Ascending aorta (tissue), 2 donors: ENCODE measurements around the gene C1QTNF4. TPM values are rescaled to one million over a fixed set of nuclear protein-coding genes. Genes with fewer than 3 reads are reported as not detected.
A peak's percentile ranks its signal among the peaks of the same experiment; 100 is the strongest.

ENCODE experiments used
- DNase-seq, 2 donors: peaks; one replicate each; pipeline ENCODE4 v3.0.0-alpha.2; 2019; ENCODE audit warnings: low spot score in 2 of 2
- H3K27ac ChIP-seq, 2 donors: fragments of 200-600 bp; sonication (generic); one replicate each; pipeline ENCODE4 v1.5.1; 2016 to 2017; ENCODE audit warnings: mild to moderate bottlenecking in 1 of 2
- H3K27me3 ChIP-seq: fragments of 200-600 bp; sonication (generic); one replicate; pipeline ENCODE4 v1.5.1; 2017
- H3K36me3 ChIP-seq, 2 donors: fragments of 200-600 bp; sonication (generic); one replicate each; pipeline ENCODE4 v1.5.1; 2016
- H3K4me1 ChIP-seq, 2 donors: fragments of 200-600 bp; sonication (generic); one replicate each; pipeline ENCODE4 v1.5.1; 2016 to 2017; ENCODE audit warnings: mild to moderate bottlenecking in 1 of 2
- H3K4me3 ChIP-seq, 2 donors: fragments of 200-600 bp; sonication (generic); one replicate each; pipeline ENCODE4 v1.5.1; 2016 to 2017; ENCODE audit warnings: mild to moderate bottlenecking in 1 of 2
- H3K9me3 ChIP-seq, 2 donors: fragments of 200-600 bp; sonication (generic); one replicate each; pipeline ENCODE4 v1.5.1; 2016
- intact Hi-C: fragments of 100-400 bp; cut with DNase I; formaldehyde crosslinking; loops from one replicate; pipeline ENCODE4 v1.15.1; 2023
- total RNA-seq: library from RNA; depleted of rRNA; stranded (reverse); fragments of >200 nt; gene quantifications from one replicate; pipeline ENCODE4 v1.1.0, GENCODE V29; 2016
- TF ChIP-seq, protein P1 (sequence below), 3 experiments: fragments of 200-600 bp in 2 of 3; fragments of 450-650 bp in 1 of 3; sonication (generic) in 2 of 3; IDR thresholded peaks; one replicate each; pipeline ENCODE4 v1.5.1; 2016 to 2019; ENCODE audit warnings: antibody characterized with exemption in 3 of 3, mild to moderate bottlenecking in 1 of 3, moderate library complexity in 1 of 3

C1QTNF4 gene
- total RNA-seq, 1 donor from 2014 or later: not detected

DNA sequence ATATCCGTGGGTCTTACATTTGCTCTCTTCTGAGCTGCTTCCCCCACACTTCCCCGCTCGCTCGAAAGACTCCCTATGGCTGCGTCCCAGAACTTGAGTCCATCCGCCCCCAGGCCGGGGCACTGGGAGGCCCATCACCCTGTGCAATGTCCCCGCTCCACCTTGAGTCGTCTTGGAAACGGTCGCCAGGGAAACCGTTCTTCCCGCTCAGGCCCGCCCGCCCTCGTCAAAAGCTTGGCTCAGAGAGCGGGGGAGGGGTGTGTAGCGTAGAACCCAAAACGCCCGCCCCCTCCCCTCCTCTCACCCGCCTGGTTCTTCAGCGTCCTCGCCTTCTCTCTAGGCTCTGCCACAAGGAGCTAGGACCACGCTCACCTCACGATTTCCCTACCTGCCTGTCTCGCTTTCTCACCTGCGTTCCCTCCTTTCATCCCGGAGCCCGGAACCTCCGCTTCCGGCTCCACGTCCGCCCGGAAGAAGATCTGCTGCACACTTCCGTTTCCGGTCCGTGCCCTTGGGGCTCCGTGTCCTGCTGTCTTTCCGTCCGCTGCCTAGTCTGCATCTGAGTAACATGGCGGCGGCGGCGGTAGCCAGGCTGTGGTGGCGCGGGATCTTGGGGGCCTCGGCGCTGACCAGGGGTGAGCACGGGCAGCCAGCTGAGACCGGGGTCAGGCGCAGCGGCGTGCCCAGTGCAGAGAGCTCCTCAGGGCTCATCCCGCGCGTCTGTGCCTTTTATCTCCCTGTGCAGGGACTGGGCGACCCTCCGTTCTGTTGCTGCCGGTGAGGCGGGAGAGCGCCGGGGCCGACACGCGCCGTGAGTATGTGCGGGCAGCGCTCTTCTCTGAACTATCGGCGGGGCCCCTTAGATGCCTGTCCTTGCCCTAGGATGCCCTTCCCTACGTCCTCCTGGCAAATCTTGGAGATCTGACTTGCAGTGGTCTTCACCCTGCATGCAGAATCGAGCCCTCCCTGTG, 15.4 kb downstream of the C1QTNF4 start, which contains the start of the genes KBTBD4 and NDUFS3:
Gene KBTBD4, minus strand, starts transcription at position 447 of the 971 bp plus-strand sequence. Its CDS starts 19 bp downstream, at position 428.
Gene NDUFS3, plus strand, starts transcription at position 551 of the 971 bp plus-strand sequence. Its CDS starts 18 bp downstream, at position 569.
- DNase-seq: peak; percentile 57 to 92
- no peaks in the 10 kb centered on the region for H3K27me3 ChIP-seq
- peaks cover 14 to 15% of the 10 kb centered on the region in 2 donors for H3K4me1 ChIP-seq
- TF ChIP-seq, protein P1, sequence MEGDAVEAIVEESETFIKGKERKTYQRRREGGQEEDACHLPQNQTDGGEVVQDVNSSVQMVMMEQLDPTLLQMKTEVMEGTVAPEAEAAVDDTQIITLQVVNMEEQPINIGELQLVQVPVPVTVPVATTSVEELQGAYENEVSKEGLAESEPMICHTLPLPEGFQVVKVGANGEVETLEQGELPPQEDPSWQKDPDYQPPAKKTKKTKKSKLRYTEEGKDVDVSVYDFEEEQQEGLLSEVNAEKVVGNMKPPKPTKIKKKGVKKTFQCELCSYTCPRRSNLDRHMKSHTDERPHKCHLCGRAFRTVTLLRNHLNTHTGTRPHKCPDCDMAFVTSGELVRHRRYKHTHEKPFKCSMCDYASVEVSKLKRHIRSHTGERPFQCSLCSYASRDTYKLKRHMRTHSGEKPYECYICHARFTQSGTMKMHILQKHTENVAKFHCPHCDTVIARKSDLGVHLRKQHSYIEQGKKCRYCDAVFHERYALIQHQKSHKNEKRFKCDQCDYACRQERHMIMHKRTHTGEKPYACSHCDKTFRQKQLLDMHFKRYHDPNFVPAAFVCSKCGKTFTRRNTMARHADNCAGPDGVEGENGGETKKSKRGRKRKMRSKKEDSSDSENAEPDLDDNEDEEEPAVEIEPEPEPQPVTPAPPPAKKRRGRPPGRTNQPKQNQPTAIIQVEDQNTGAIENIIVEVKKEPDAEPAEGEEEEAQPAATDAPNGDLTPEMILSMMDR (IDR thresholded peaks at IDR 0.05): no peak
- intact Hi-C loops: loop anchor here (2.0 to 5.0 kb wide), 4 partner anchors 26 to 188 kb away; partner anchors contain the start of genes CELF1, FNBP4, MTCH2 and SLC39A13
- peaks cover 44 to 51% of the 10 kb centered on the region in 2 donors for H3K36me3 ChIP-seq
- peak within 1 kb of the TSS; percentile 74 to 93 for H3K4me3 ChIP-seq
- no peaks in the 10 kb centered on the region for H3K9me3 ChIP-seq
- peak within 1 kb of the TSS; percentile 75 to 83 for H3K27ac ChIP-seq

DNA sequence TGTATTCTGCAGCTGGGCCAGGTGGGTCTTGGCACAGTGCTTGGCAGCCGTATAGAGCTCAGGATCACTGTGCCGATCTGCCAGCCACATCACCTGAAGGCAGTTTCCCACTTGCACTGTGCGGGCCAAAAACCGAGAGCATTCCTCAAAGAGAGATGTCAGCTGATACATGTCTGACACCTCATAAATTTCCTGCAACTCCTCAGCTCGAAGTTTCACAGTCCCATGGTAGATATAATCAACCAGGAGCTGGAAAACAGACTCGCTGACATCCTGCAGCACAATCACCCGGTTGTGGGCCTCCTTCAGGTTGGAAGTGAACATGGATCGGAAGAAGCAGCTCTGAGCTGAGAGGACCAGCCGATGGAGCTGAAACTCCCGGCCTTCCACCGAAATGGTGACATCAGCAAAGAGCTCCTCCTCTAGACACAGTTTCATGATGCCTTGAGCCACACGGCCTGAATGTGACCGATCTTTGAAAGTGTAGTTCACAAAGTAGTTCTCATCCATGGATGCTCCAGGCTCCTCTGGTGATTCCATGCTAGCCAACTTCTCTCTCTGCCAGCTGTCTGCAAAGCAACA, 16.7 kb downstream of the C1QTNF4 start:
- peaks cover 44 to 50% of the 10 kb centered on the region in 2 donors for H3K36me3 ChIP-seq
- DNase-seq: no peak
- H3K9me3 ChIP-seq: no peaks in the 10 kb centered on the region
- H3K27me3 ChIP-seq: no peaks in the 10 kb centered on the region
- peak overlapping the region in 1 of 2 donors; percentile 75 for H3K27ac ChIP-seq
- H3K4me1 ChIP-seq: peaks cover 14 to 15% of the 10 kb centered on the region in 2 donors
- intact Hi-C loops: loop anchor here (2.0 to 5.0 kb wide), 4 partner anchors 25 to 190 kb away; partner anchors contain the start of genes CELF1, FNBP4, MTCH2 and SLC39A13
- H3K4me3 ChIP-seq: peak overlapping the region; percentile 74 to 93
- TF ChIP-seq, protein P1 (IDR thresholded peaks at IDR 0.05): no peak

DNA sequence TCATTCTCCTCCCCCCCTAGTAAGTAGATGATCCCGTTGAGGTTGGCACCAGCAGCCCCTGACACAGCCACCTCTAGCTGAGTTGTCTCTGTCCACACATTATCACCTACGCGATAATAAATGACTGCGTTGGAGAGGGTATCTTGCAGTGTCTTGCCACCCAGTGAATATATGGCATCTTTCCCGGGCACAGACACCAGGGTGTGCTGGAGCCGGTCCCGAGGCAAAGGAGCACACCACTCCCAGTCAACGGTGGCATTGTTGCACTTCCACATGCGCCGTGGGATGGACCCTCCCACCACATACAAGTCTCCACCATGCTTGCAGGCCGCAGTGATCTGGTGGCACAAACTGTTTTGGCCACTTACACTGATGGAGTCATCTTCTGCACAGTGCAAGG, 20.9 kb downstream of the C1QTNF4 start:
- peaks cover 11% of the 10 kb centered on the region in 2 donors for H3K4me1 ChIP-seq
- H3K4me3 ChIP-seq: no peak overlapping the region
- H3K36me3 ChIP-seq: peaks cover 47 to 59% of the 10 kb centered on the region in 2 donors
- no peak for DNase-seq
- no peaks in the 10 kb centered on the region for H3K9me3 ChIP-seq
- no peak overlapping the region for H3K27ac ChIP-seq
- H3K27me3 ChIP-seq: no peaks in the 10 kb centered on the region
- intact Hi-C loops: no loop called here
- TF ChIP-seq, protein P1 (IDR thresholded peaks at IDR 0.05): no peak

DNA sequence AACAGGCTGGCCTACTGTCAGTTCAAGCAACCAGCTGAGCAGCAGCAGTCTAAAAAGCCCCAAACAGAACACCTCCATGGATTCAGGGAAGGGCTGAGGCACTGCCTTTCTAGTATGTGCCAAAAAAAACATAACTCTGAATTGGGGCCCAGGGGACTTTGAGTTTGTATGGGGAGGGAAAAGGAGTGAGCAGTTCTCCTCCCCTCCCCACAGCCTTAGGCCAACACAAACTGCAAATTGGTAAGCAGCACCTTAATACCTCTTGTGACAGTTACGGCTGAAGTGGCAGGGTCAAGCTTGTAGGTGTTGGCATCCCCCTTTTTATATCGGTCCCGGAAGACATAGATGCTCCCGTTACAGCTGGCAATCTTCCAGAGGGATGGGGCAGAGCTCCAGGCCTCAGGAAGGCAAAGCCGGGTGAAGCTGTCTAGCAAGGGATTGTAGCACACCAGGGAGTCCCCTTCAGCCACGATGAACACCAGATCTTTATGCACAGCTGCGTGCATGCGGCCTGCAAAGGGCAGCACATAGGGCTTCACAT, 21.4 kb downstream of the C1QTNF4 start:
- TF ChIP-seq, protein P1 (IDR thresholded peaks at IDR 0.05): no peak
- Histone ChIP-seq H3K36me3 (peaks cover 47 to 59% of the 10 kb centered on the region in 2 donors), H3K4me1 (peaks cover 5 to 8% of the 10 kb centered on the region in 2 donors), H3K9me3 (no peaks in the 10 kb centered on the region), H3K4me3 (no peak overlapping the region), H3K27me3 (no peaks in the 10 kb centered on the region), H3K27ac (no peak overlapping the region)
- intact Hi-C loops: no loop called here
- no peak for DNase-seq

DNA sequence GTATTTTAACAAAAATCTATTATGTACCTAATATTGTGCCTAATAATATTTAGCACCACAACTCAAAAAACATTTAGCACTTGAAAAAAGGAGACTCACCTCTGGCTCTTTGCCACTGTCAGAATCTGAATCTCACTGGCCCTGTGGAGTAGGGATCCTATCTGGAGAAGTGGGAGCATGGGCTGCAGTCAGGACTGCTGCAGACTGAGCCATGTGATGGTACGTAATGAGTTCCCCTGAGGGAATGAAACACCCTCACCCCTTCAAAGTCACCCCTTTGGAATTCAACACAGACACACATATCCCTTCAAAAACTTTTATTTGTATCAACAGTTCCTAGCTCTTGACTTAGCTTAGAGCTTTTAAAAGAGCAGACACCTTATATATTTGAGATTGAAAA, 22.3 kb downstream of the C1QTNF4 start:
- peaks cover 47 to 57% of the 10 kb centered on the region in 2 donors for H3K36me3 ChIP-seq
- no peaks in the 10 kb centered on the region for H3K27me3 ChIP-seq
- intact Hi-C loops: no loop called here
- no peak overlapping the region for H3K27ac ChIP-seq
- H3K4me3 ChIP-seq: no peak overlapping the region
- no peak for DNase-seq
- TF ChIP-seq, protein P1 (IDR thresholded peaks at IDR 0.05): no peak
- H3K9me3 ChIP-seq: no peaks in the 10 kb centered on the region
- peaks cover 0 to 3% of the 10 kb centered on the region in 2 donors for H3K4me1 ChIP-seq
